H1 (cell line): Measurements from ENCODE around the gene CRTAP. TPM values are rescaled to one million over a fixed set of nuclear protein-coding genes. Genes with fewer than 3 reads are reported as not detected.

ENCODE experiments used
- CREB1 ChIP-seq: IDR thresholded peaks from 2 replicates; pipeline ENCODE4 v1.6.1; 2012; ENCODE audit warnings: inconsistent platforms
- EP300 ChIP-seq, 2 experiments: IDR thresholded peaks; 1 replicate in 1 of 2; 2 replicates in 1 of 2; pipeline ENCODE4 v1.6.1; 2011 to 2012; ENCODE audit warnings: low read depth in 2 of 2, low read length in 2 of 2, mild to moderate bottlenecking in 2 of 2, borderline replicate concordance in 1 of 2, inconsistent platforms in 1 of 2, moderate library complexity in 1 of 2
- EZH2 ChIP-seq: fragments of 200-600 bp; sonication (generic); IDR thresholded peaks from 2 replicates; pipeline ENCODE4 v1.7.1; 2012; ENCODE audit warnings: low read depth, mild to moderate bottlenecking, moderate library complexity, low read length, inconsistent platforms; ENCODE audit not compliant: severe bottlenecking
- GTF2F1 ChIP-seq: IDR thresholded peaks from 2 replicates; pipeline ENCODE4 v1.6.1; 2012; ENCODE audit warnings: low read depth, low read length, improper control_type of control experiment, borderline replicate concordance
- MAX ChIP-seq: IDR thresholded peaks from 2 replicates; pipeline ENCODE4 v1.6.1; 2012; ENCODE audit warnings: inconsistent platforms
- POLR2AphosphoS5 ChIP-seq: IDR thresholded peaks from 2 replicates; pipeline ENCODE4 v1.6.1; 2011; ENCODE audit warnings: low read depth, low read length
- RNF2 ChIP-seq: fragments of 200-900, 300-1000 bp; sonication (generic); IDR thresholded peaks from 2 replicates; pipeline ENCODE4 v1.7.1; 2016; ENCODE audit warnings: borderline replicate concordance, low read depth, mild to moderate bottlenecking, antibody characterized with exemption, low read length; ENCODE audit not compliant: poor library complexity, severe bottlenecking; ENCODE audit errors: missing control alignments
- polyA plus RNA-seq, 7 experiments: library from polyadenylated mRNA; depleted of rRNA in 3 of 7; stranded (reverse) in 5 of 7; unstranded in 2 of 7; fragments of >200 nt in 5 of 7; fragments of 200-250 nt in 2 of 7; gene quantifications; 1 replicate in 5 of 7; 2 replicates in 1 of 7; 4 replicates in 1 of 7; pipeline versions ENCODE4 v1.2.1 to v1.2.3, GENCODE V29; 2011 to 2013; ENCODE audit warnings: missing spikeins in 2 of 7, mixed read lengths in 2 of 7
- total RNA-seq: library from RNA; stranded (reverse); fragmentation: NEBNext Ultra II Directional; extraction: Animal tissue kit (Norgen Biotek cat#: 25700); gene quantifications from 2 replicates; pipeline ENCODE4 v1.2.1, GENCODE V29; 2021

Gene CRTAP
- total and polyA plus RNA-seq, 2 of the 8 experiments (the other 6 are each of a cell fraction or from before 2014, with no cell fraction given) = 159 to 188 TPM

DNA sequence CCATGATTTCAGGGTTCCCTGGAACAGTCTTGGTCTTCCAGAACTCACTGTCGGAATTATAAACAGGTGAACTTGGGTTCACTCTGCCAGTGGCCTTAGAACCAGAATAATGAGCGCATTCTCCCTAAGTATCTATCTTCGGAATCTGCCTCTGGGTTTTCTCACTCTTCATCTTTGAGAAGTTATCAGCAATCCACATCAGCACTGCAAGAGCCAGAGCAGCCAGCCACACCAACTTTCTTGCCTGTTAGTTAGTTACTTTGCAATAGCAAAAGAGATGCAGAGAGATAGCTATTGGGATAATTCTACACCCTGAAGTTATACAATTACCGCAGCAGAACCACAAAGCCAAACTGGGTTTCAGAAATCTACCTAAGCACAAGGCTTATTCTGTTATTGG lies 42.6 kb upstream of the CRTAP start (continued):
- TF ChIP-seq POLR2AphosphoS5 = no peak
- no peak for TF ChIP-seq MAX
- no peak for TF ChIP-seq CREB1
- TF ChIP-seq EP300 (IDR thresholded peaks at IDR 0.05; ENCODE audit: borderline replicate concordance in 1 of 2, low read depth in 2 of 2, low read length in 2 of 2) = no peak
- no peak for TF ChIP-seq GTF2F1
- no peak for TF ChIP-seq RNF2
- no peak for TF ChIP-seq EZH2
- TF ChIP-seq, all 59 proteins: peak for 0
